HCT116 (cell line): ENCODE data around the gene PTPN4.
"Not testable (repeated sequence)": the region's sequence is repeated elsewhere in the genome, so short reads cannot be mapped to it uniquely, and the experiment has no call there.

Source experiments
- CEBPB ChIP-seq: IDR thresholded peaks from 2 replicates; pipeline ENCODE4 v1.6.1; 2012; ENCODE audit warnings: low read depth
- EGR1 ChIP-seq: IDR thresholded peaks from 2 replicates; pipeline ENCODE4 v1.6.1; 2012; ENCODE audit warnings: low read depth
- ELF1 ChIP-seq: IDR thresholded peaks from 2 replicates; pipeline ENCODE4 v1.6.1; 2012; ENCODE audit warnings: low read depth, borderline replicate concordance
- EZH2 ChIP-seq: fragments of 200-600 bp; sonication (generic); IDR thresholded peaks from 2 replicates; pipeline ENCODE4 v1.6.1; 2017; ENCODE audit warnings: antibody characterized with exemption, mixed run types
- EZH2phosphoT487 ChIP-seq: fragments of 200-600 bp; IDR thresholded peaks from 2 replicates; pipeline ENCODE4 v1.6.1; 2018; ENCODE audit warnings: antibody characterized with exemption, borderline replicate concordance
- FOSL1 ChIP-seq: IDR thresholded peaks from 2 replicates; pipeline ENCODE4 v1.6.1; 2012; ENCODE audit warnings: low read depth
- MAX ChIP-seq: IDR thresholded peaks from 2 replicates; pipeline ENCODE4 v1.6.1; 2012
- POLR2A ChIP-seq: IDR thresholded peaks from 2 replicates; pipeline ENCODE4 v1.7.0; 2011; ENCODE audit warnings: borderline replicate concordance; ENCODE audit not compliant: insufficient read depth, insufficient read length; ENCODE audit errors: extremely low read depth
- POLR2AphosphoS5 ChIP-seq: IDR thresholded peaks from 2 replicates; pipeline ENCODE4 v1.6.1; 2011; ENCODE audit warnings: mild to moderate bottlenecking, low read depth, low read length, moderate library complexity
- RAD21 ChIP-seq: IDR thresholded peaks from 2 replicates; pipeline ENCODE4 v1.6.1; 2012; ENCODE audit warnings: low read depth, mild to moderate bottlenecking
- SP1 ChIP-seq: IDR thresholded peaks from 2 replicates; pipeline ENCODE4 v1.6.1; 2012; ENCODE audit warnings: low read depth
- TF ChIP-seq, protein P1 (sequence below), 3 experiments: fragments of 200-600 bp in 1 of 3; sonication (generic) in 1 of 3; IDR thresholded peaks in 2 of 3; conservative IDR thresholded peaks in 1 of 3; 2 replicates each; pipeline ENCODE4 v1.5.1; 2012 to 2017; ENCODE audit warnings: low read depth in 2 of 3, low read length in 2 of 3, antibody characterized with exemption in 1 of 3, borderline replicate concordance in 1 of 3, control low read depth in 1 of 3, mild to moderate bottlenecking in 1 of 3, mixed read lengths in 1 of 3, mixed run types in 1 of 3, moderate library complexity in 1 of 3; ENCODE audit not compliant: insufficient read depth in 1 of 3

GRCh38 chr2:120022505-120022904, 262.8 kb downstream of the PTPN4 start:
- not testable (repeated sequence) for TF ChIP-seq POLR2A, EZH2, EGR1, POLR2AphosphoS5, MAX, ELF1, SP1, FOSL1, EZH2phosphoT487, RAD21, CEBPB
- TF ChIP-seq, protein P1, sequence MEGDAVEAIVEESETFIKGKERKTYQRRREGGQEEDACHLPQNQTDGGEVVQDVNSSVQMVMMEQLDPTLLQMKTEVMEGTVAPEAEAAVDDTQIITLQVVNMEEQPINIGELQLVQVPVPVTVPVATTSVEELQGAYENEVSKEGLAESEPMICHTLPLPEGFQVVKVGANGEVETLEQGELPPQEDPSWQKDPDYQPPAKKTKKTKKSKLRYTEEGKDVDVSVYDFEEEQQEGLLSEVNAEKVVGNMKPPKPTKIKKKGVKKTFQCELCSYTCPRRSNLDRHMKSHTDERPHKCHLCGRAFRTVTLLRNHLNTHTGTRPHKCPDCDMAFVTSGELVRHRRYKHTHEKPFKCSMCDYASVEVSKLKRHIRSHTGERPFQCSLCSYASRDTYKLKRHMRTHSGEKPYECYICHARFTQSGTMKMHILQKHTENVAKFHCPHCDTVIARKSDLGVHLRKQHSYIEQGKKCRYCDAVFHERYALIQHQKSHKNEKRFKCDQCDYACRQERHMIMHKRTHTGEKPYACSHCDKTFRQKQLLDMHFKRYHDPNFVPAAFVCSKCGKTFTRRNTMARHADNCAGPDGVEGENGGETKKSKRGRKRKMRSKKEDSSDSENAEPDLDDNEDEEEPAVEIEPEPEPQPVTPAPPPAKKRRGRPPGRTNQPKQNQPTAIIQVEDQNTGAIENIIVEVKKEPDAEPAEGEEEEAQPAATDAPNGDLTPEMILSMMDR (IDR thresholded peaks at IDR 0.05 in 2 of 3, conservative IDR thresholded peaks at IDR 0.05 in 1 of 3; ENCODE audit: borderline replicate concordance in 1 of 3, insufficient read depth in 1 of 3, low read depth in 2 of 3, low read length in 2 of 3), result not testable (repeated sequence)
